Middle frontal gyrus (tissue), 1 donor: Measurements from ENCODE around the gene ZBTB43.

Experiments
- DNase-seq: peaks from one replicate; pipeline ENCODE4 v3.0.0-alpha.2; 2015; ENCODE audit warnings: low spot score; ENCODE audit errors: extremely low spot score

ZBTB43 gene

GRCh38 chr9:126885131-126885641, 80.3 kb downstream of the ZBTB43 start:
- DNase-seq = no peak

DNA sequence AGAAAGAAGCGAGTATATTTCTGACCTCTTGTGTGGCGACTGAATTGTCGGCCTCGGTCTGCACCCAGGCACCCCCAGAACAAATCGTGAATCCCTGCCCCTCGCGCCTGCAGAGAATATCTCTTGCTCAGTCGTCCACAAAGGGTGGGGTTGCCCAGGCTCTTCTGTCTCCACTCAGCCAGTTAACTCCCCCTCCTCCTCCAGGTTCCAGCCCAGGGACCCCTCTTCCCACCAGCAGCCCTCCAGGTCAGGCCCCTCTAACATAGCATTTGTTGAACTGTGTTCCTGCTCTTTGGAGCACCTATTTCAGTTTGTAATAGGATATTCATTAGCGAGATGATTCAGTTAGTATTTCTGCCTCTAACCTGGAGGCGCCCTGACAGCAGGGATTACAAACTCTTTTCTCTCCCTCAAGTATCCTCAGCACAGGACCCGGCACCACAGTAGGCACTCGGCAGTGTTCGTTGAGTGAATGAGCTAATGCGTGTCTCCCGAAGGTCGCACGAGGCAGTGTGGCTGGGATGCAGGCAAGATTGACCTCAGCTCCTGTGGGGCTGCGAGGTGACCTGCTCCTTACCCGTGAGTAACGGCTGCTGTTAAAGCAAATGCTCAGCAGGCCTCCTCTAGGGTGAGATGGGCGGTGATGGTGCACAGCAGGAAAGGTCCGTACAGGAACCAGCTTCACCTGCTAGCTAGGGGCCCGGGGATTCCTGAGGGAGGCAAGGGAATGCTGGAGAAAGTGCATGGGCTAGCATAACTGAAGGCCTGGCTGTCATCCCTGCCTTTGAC, 81.4 kb downstream of the ZBTB43 start:
- no peak for DNase-seq

- no peak for DNase-seq
Measured at GRCh38 chr9:126886897-126887296, 82.1 kb downstream of the ZBTB43 start.
